ENCODE data around the gene GRM1.

Gene GRM1

GRCh38 chr6:146282837-146283236 is 254.0 kb downstream of the GRM1 start:
- DNase-seq = no peak

DNA sequence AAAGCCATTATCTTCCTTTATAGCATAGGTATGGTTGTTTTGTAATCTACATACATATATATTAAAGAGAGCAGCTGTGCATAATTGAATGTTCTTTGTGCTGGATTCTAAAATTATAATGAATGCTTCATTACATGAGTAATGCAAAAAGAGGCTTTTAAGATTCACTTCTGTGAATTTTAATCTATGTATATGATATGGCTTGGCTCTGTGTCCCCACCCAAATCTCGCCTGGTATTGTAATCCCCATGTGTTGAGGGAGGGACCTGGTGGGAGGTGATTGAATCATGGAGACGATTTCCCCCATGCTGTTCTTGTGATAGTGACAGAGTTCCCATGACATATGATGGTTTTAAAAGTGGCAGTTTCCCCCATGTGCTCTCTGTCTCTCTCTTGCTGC is 255.4 kb downstream of the GRM1 start:
- no peak for DNase-seq

DNA sequence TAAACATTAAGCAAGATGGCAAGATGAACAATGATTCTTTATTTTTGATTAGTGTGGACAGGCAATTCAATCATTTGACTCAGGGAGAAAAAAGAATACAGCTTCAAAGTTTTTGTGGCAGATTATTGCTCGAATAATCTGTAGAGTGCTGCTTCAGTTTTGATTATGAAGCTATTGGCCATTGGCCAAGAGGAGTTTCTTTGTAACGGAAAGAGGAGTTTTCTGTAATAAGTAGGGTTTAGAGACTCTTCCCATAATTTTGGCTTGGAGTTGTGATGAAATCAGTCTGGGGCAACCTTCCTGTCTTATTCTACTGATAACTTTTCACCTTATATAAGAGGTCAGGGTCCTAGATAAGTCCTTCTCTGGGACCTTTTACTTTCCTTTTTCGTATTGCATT is 258.1 kb downstream of the GRM1 start:
- DNase-seq = no peak

DNA sequence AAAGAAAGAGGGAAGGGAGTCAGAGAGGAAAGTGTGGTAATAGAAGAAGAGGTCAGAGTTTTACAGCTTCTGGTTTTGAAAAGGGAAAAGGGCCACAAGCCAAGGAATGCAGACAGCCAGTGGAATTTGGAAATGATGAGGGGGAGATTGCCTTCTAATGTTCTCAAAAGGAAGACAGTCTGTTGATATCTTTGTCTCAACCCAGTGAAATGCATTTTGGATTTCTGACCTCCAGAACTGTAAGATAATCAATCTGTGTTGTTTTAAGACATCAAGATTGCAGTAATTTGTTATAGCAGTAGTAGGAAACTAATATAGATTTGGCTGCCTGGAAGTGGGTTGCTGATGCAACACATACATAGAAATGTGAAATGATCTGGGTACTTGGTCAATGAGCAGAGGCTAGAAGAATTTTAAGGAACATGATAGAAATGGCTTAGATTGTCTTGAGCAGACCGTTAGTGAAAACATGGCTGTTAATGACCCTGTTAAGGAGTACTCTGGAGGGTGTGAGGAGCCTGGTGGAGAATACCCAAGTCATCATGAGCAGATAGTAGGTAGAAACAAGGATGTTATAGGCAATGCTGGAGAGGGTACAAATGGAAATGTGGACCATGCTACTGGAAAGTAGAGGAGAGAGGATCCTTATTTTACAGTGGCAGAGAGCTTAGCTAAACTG is 259.0 kb downstream of the GRM1 start:
- DNase-seq = no peak

GRCh38 chr6:146289816-146290588 is 261.1 kb downstream of the GRM1 start:
- no peak for DNase-seq

- DNase-seq = no peak
Observed at GRCh38 chr6:146290589-146290901, 261.7 kb downstream of the GRM1 start.

DNA sequence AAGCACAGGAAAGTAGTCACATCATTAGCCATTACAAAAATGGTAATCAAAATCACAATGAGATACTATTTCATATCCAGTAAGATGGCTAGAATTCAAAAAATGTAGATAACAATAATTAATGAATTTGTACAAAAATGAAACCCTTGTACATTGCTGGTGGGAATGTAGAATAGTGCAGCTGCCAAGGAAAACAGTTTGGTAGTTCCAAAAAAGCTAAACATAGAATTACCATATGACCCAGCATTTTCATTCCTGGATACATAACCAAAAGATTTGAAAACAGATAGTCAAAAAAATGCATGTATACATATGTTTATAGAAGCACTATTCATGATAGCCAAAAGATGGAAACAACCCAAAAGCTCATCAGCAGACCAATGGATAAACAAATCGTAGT is 263.6 kb downstream of the GRM1 start:
- no peak for DNase-seq

GRCh38 chr6:146295695-146296094 is 266.8 kb downstream of the GRM1 start:
- DNase-seq = no peak

GRCh38 chr6:146297815-146298214 is 269.0 kb downstream of the GRM1 start:
- no peak for DNase-seq

DNA sequence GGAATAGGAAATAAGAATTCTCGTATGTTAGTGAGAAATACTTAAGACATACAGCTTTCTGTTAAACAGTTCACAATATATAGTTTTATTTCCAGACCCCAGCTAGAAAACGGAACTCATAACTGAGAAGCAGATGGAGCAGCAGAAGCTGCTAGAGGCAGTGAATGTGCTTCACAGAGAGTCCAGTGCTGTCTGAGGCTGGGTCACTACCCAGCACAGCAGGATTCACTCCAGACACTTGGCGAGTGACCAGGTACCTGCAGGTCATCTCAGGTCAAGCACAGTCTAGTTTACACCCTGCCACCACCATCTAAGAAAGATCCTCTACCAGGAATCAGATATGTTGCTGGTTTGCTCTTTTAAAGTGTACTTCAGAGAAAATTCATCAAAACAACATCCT is 271.7 kb downstream of the GRM1 start:
- DNase-seq = no peak

- no peak for DNase-seq
Observed at GRCh38 chr6:146301764-146302163, 272.9 kb downstream of the GRM1 start.

DNA sequence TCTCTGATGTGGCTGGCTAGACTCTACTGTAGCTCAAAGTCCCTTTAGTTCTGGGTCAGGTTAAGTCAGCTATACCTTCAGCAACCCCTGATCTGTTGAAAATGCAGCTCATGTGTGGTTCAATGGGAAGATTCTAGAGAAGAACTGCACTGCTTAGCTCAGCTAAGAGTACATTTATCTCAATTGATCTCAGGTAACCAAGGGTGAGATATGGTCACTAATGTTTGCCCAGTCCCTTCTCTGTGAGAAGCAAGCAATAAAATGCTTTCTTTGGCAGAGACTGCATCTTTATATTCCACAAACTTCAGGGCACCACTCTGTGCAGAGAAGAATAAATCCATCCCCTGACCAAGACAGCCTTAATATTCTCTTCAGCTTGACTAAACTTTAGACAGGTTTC is 274.1 kb downstream of the GRM1 start:
- DNase-seq = no peak

DNA sequence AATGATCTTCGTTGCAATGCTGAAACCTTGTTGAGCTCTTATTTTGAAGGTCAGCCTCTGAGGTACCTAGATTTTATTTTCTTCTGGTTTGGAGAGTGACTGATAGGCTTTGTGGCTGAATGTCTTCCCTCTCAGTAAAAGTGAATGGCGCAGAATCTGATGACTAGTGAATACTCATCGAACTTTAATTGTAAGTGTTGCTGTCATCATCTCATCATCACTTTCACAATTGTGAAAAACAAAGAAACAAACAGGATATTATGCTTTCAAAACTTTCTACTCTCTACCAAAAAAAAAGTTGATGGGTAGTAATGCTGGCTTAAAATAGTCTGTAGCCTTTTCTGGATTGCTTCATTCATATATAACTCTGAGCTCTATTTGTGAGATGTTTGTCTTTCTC is 275.3 kb downstream of the GRM1 start:
- no peak for DNase-seq

DNA sequence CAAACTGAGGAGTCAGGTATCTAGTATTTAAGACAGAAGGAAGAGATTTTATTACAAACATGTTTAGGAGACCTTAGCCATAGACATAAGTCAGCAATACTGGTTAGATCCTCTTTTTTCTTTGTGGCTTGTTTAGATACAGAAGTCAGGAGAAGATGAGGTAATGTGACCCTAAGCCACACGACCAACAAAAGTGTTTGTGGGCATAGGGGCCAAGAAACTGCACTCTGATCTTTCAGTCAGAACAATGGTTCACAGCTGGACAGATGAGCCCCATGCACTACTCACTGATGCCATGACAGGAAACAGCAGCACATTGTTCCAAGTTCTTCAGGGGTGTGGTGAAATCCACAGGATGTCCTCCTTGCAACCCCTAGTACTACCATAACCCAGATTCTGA is 276.2 kb downstream of the GRM1 start:
- DNase-seq = no peak

- no peak for DNase-seq
Observed at GRCh38 chr6:146305951-146306350, 277.1 kb downstream of the GRM1 start.

DNA sequence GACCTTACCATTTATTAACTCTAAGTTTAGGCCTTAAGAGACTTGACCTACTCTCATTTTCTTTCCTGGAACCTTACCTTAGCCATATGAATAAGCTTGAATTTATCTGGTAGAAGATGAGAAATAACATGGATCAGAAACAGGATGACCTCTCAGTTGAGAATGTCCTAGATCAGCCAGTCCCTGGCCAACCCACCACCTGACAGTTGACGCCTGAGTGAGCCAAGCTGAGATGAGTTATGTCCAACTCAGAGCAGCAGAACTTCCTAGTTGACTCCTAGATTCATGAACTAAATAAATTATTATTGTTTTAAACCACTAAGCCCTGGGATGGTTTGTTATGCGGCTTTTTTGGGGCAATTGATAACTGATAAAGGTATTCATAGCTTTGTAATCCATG is 281.8 kb downstream of the GRM1 start:
- DNase-seq = no peak

DNA sequence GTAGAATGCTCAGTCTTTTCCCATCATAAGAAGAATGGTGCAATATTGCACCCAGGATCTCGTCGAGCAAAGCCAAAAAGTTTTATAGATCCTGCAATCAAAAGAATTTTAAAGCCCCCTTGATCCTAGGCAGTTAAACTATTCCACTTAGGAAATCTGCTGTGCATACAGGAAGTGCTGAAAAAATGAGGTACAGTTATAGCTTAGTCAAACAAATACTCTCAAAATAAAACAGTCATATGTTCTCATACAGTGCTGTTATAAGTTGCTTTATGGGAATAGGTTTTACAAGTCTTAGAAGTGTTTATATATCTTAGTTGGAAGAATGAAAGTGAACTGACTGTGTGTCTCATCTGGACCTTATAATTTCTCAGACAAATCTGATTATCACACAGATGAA is 282.2 kb downstream of the GRM1 start:
- DNase-seq = no peak

DNA sequence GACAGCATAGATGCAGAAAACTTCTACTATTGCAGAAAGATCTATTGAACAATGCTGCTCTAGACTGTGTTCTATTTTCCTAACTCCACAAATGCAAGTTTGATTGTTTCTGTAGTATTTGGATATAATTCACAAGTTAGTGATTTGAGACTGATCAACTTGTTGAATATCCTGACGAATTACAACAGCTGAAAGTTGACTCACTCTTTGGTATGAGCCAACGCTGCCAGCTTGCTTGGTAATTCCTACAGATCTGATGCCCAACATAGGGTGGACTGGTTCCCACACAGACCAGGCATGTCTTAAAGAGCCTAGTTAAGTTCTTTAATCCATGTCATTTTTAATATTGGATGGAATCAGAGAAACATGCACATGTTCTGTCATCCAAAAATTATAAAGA is 283.7 kb downstream of the GRM1 start:
- DNase-seq = no peak

DNA sequence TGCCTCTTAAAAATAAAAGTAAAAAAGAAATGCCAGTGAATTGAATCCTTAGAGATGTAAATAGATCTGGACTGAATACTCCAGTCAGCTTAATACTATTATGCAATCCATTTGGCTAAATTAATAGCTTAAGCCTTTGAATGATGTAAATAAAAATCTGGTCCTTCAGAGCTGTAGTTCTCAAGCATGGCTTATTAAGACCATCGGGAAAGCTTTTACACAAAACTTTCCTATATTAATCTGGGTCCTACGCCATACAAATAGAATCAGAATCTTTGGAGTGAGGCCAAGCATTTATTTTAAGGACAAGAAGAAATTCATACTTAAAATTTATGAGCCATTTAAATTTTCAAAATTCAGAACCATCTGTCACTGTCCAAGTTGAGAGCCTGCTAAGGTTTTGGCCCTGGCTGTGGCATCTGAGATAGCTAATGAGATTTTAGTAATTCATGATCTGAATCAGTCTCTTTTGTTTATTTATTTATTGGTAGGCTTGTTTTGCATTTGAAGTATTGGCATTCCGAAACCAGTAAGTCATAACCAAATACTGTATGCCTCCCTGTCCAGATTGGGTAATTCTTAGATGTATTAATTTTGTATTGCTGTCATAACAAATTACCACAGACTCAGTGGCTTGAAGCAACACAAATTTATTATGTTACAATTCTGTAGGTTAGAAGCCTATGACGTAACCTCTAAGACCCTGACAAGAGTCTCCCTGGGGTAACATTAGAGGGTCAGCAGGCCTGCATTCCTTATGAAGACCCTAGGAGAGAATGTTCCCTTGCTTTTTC is 286.7 kb downstream of the GRM1 start:
- DNase-seq = no peak

GRCh38 chr6:146316175-146316495 is 287.3 kb downstream of the GRM1 start:
- DNase-seq = no peak

DNA sequence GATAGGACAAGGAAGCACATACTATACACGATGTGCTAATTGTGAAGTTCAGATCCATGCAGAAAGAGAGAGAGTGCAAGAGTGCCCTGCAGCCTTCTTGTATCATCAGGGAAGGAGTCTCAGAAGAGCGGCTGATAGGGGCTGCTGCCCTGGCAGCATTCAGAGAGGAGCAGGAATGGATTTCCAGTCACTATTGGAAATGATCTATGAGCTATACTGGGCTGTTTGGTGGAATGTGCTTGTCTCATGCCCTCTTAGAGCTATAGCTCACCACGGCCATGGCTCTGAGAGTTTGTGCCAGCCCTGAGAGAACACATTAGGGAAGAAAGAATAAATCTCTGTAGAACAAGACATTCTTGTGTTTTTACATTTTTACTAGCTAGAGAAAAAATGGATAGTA is 302.2 kb downstream of the GRM1 start:
- DNase-seq = no peak

GRCh38 chr6:146335336-146335735 is 306.5 kb downstream of the GRM1 start:
- DNase-seq = no peak

GRCh38 chr6:146336191-146336590 is 307.3 kb downstream of the GRM1 start:
- DNase-seq = no peak

DNA sequence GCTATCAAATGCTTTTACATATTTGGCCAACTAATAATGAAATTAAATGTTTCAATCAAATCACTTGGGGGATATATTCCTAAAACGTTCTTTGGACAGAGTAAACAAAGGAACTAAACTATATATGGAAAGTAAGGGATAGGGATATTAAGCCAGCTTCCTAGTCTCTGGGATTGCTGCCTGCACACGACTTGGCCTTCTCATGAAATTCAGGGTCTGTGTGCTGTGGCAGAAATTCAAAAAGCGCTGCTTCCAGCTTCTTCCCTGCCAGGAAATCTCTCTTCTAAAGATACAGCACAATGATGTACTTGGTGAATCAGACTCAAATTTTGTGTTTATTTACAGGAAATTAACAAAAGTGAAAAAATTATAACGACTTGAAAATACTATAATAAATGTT is 308.5 kb downstream of the GRM1 start:
- no peak for DNase-seq

Data from stimulated activated CD4-positive, alpha-beta T cell treated with anti-CD3 and anti-CD28 coated beads, Interleukin-2, amount 100 ng/mL, for 24 hours (primary cell).